SK-N-SH treated with all-trans-retinoic acid at 6 μM for 48 hours (cell line): Measurements from ENCODE around the gene MT1HL1.

ENCODE experiments used
- BACH2 ChIP-seq: fragments of 250-450 bp; sonication (Bioruptor Pico); IDR thresholded peaks from 2 replicates; pipeline ENCODE4 v1.9.0; 2021; ENCODE audit warnings: mild to moderate bottlenecking, borderline replicate concordance
- CSDC2 ChIP-seq: fragments of 250-450 bp; sonication (Bioruptor Pico); IDR thresholded peaks from 2 replicates; pipeline ENCODE4 v1.5.0; 2020; ENCODE audit warnings: mild to moderate bottlenecking, moderate library complexity
- ESRRG ChIP-seq: fragments of 250-450 bp; sonication (Bioruptor Pico); IDR thresholded peaks from 2 replicates; pipeline ENCODE4 v1.6.1; 2021; ENCODE audit warnings: mild to moderate bottlenecking
- GLIS3 ChIP-seq: fragments of 250-450 bp; sonication (Bioruptor Pico); IDR thresholded peaks from 2 replicates; pipeline ENCODE4 v1.5.0; 2020; ENCODE audit warnings: mild to moderate bottlenecking, moderate library complexity
- ISL1 ChIP-seq: fragments of 250-450 bp; sonication (Bioruptor Pico); IDR thresholded peaks from 2 replicates; pipeline ENCODE4 v2.1.2; 2022; ENCODE audit warnings: mild to moderate bottlenecking, moderate library complexity
- PPARA ChIP-seq: fragments of 250-450 bp; sonication (Bioruptor Pico); IDR thresholded peaks from 2 replicates; pipeline ENCODE4 v1.5.0; 2020; ENCODE audit warnings: mild to moderate bottlenecking, borderline replicate concordance
- RARB ChIP-seq: fragments of 250-450 bp; sonication (Bioruptor Pico); IDR thresholded peaks from 2 replicates; pipeline ENCODE4 v1.8.0; 2021; ENCODE audit warnings: mild to moderate bottlenecking, moderate library complexity
- SNAI2 ChIP-seq: fragments of 250-450 bp; sonication (Bioruptor Pico); IDR thresholded peaks from 2 replicates; pipeline ENCODE4 v1.5.0; 2020; ENCODE audit warnings: mild to moderate bottlenecking, moderate library complexity
- TOX ChIP-seq: fragments of 250-450 bp; sonication (Bioruptor Pico); IDR thresholded peaks from 2 replicates; pipeline ENCODE4 v1.8.0; 2021; ENCODE audit warnings: mild to moderate bottlenecking, moderate library complexity, borderline replicate concordance
- ZFP30 ChIP-seq: fragments of 450-650 bp; formaldehyde crosslinking; IDR thresholded peaks from 2 replicates; pipeline ENCODE4 v1.5.0; 2022; ENCODE audit warnings: mild to moderate bottlenecking, moderate library complexity
- ZNF565 ChIP-seq: fragments of 450-650 bp; formaldehyde crosslinking; conservative IDR thresholded peaks from 2 replicates; pipeline ENCODE4 v1.5.0; 2020; ENCODE audit warnings: low read depth, mild to moderate bottlenecking, moderate library complexity
- TF ChIP-seq, protein P1 (sequence below): fragments of 250-450 bp; sonication (Bioruptor Pico); IDR thresholded peaks from 2 replicates; pipeline ENCODE4 v1.5.1; 2020; ENCODE audit warnings: low read depth, mild to moderate bottlenecking, moderate library complexity

DNA sequence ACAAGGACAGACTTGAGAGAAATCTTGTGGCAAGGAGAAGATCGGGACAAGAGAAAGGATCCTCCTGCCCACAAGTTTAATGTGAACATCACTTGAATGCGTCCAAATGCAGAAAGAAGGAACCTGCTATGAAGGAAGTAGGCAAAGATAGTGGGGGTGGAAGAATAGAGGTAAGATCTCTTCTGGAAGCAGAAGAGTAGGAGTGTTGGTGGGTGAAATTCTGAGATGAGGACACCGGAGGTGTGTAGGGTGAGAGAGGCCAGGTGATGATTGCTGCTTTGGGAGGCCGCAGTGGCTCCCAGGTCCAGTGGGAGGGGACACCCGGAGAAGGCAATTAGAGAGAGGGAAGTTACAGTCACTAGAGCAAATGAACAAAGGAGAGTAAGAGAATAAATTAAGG lies 44.6 kb upstream of the MT1HL1 start:
- TF ChIP-seq ZNF565 (CRISPR knock-in tag): no peak
- no peak for TF ChIP-seq ZFP30 (CRISPR knock-in tag)
- TF ChIP-seq, protein P1, sequence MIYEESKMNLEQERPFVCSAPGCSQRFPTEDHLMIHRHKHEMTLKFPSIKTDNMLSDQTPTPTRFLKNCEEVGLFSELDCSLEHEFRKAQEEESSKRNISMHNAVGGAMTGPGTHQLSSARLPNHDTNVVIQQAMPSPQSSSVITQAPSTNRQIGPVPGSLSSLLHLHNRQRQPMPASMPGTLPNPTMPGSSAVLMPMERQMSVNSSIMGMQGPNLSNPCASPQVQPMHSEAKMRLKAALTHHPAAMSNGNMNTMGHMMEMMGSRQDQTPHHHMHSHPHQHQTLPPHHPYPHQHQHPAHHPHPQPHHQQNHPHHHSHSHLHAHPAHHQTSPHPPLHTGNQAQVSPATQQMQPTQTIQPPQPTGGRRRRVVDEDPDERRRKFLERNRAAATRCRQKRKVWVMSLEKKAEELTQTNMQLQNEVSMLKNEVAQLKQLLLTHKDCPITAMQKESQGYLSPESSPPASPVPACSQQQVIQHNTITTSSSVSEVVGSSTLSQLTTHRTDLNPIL: no peak
- no peak for TF ChIP-seq PPARA
- TF ChIP-seq TOX (CRISPR knock-in tag): no peak
- TF ChIP-seq SNAI2 (CRISPR knock-in tag): no peak
- no peak for TF ChIP-seq BACH2 (CRISPR knock-in tag)
- TF ChIP-seq ISL1: no peak
- no peak for TF ChIP-seq RARB (CRISPR knock-in tag)
- no peak for TF ChIP-seq CSDC2 (CRISPR knock-in tag)
- TF ChIP-seq ESRRG (CRISPR knock-in tag): no peak
- TF ChIP-seq GLIS3 (CRISPR knock-in tag): no peak
